Stimulated activated CD4-positive, alpha-beta T cell treated with anti-CD3 and anti-CD28 coated beads, Interleukin-15, amount 100 ng/mL, for 24 hours (primary cell): ENCODE results near the gene VAPB.
A peak's percentile ranks its signal among the peaks of the same experiment; 100 is the strongest.

Experiments
- DNase-seq: peaks from one replicate; pipeline ENCODE4 v3.0.0-alpha.2; 2020

Gene VAPB

DNA sequence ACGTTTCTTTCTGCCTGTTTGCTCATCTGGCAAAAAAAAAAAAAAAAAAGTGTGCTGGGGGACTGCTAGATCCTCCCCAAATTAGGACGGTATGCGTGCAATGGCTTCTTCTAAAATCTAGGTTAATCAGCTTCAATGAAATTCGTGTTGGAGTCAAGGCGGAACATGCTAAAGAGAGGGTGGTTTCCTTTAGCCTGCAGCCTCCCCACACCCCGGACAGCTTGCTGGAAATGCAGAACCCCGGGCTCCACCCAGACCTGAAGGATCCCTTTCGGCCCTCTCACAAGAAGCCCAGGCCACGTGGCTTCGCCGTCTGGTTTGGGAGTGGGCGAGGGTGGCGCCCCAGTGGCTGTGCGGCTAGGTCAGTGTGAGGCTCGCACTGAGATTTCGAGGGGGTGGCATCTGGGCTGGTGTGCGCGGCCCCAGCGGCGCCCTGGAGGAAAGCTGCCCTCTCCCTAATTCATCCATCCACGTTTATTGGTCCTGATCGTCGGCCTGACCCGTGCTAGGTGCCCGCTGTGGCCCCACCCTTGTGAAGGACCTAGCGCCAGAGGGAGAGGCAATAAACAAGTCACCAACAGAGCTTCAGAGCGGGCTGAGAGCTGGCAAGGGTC lies 77.2 kb downstream of the VAPB start:
- DNase-seq: no peak

DNA sequence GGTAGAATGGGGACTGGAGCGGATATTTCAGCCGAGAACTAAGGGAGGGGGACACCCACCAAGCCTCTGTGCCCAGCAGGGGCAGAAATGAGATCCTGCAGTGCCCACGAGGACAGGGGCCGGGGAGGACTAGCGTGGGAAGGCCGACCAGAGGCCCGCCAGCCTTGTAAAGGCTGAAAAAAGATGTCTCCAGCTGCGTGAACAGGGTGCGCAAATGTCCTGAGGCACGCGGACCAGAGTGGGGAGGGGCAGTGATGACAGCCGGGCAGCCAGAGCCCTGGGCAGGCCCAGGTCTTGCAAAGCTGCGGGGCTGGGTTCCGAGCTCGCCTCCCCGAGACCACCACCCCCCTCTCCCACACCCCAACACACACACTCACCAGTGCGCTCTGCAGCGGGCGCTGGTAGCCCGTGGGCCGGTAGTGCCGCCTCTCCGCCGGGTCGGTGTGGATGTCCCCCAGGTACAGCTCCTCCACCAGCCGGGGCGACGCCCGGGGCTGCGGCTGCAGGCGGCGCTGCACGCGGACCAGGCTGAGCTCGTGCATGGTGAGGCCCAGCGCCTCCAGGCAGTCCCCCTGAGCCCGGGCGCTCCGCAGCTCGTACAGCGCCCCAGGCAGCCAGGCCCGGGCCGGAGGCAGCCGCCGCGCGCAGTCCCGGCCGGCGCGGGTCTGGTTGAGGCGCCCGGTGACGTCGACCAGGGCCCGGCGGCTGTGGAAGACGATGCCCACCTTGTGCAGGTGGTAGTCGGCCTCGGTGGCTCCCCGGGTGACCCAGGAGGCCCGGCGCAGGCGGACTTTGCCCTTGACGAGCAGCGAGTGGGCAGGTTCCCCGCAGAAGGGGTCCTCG lies 77.9 kb downstream of the VAPB start:
- no peak for DNase-seq

DNA sequence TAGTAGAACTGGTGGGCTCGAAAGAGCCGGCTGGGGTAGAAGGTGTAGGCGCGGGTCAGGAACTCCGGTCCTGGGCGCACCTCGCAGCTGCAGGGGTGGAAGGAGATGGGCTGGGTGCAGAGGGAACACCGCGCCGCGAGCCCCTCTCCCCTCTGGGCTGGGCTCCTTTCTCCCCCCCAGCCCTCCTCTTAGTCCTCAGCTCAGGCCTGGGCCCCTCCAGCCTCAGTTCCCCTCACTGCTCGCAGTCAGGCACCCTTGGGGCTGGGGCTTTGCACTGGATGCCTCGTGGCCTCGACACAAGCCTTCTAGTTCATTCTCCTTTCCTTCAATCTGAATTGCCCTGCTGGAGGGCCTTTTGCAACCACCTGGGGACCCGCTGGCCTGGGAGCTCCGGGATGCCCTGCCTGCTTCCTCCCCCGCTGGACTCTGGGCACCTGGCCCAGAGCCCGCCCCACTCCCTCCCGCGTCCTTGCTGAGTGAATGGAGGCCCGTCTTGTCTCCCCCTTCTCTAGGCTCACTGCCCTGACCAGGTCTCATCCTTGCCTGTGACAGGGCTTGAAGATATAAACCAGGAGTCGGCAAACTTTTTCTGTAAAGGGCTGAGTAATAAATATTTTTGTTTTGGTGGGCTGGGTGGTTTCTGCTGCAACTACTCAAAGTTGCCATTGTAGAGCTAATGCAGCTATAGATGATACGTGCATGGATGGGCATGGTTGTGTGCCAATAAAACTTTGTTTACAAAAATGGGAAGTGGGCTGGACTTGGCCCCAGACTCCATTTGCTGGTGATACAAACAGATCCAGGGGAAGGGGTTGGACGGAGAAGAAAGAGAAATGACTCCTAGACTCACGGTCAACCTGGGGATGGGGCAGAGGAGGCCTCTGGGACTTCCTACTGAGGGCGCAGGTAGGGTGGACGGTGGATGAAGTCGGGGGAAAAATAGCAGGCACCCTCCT lies 78.8 kb downstream of the VAPB start:
- no peak for DNase-seq

DNA sequence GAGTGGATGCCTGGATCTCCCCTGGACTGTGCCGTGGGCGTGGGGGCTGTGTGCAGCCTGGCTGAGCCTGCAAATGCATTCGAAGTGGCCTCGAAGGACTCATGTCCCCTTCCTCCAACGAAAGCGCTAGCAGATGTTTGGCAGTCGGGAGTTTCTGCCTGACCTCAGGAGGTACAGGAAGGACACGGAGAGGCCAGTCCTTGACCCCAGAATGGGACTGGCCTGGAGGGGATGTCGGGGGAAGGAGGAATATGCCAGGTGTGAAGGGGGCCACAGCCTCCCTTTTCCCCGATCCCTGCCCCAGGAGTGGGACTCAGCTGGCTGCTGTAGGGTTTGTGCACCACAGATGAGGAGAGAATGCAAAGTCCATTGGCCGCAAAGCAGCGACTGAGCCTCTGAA lies 80.6 kb downstream of the VAPB start:
- DNase-seq: no peak

DNA sequence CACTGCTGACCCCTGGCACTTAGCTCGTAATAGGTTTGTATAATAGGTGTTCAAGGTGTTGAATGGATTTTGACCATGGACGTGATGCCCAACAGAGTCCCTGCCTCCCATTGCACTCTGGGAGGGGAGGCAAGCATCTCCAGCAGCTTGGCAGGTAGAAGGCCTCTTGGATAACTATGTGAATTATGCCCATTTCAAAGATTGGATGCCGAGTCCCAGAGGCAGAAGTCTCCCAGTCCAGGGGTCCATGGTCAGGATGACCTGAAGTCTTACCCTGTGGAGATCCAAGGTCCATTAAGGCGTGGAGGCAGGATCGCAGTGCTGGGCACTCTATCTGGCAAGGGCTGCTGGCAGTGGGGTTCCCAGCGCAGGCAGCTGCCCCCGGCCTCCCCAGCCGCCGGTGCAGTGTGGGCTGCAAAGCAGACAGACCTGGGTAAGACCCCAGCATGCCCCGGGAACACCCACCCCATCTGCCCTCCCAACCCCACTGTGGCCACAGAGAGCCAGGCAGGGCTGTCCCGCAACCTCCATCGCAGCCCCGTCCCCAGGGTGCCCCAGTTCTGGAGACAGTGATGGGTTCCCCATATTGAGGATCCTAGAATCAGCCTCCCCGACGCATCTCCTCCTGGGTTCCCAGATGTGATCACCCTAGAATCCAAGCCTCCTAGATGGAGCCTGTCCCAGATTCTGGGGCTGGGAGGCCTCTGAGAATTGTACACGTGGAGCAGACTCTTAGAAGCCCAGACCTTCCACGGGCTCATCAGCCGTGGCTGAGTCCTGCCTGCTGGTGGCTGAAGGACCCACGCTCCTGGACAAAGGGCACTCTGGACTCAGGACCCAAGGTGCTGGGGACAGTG lies 81.5 kb downstream of the VAPB start:
- no peak for DNase-seq

DNA sequence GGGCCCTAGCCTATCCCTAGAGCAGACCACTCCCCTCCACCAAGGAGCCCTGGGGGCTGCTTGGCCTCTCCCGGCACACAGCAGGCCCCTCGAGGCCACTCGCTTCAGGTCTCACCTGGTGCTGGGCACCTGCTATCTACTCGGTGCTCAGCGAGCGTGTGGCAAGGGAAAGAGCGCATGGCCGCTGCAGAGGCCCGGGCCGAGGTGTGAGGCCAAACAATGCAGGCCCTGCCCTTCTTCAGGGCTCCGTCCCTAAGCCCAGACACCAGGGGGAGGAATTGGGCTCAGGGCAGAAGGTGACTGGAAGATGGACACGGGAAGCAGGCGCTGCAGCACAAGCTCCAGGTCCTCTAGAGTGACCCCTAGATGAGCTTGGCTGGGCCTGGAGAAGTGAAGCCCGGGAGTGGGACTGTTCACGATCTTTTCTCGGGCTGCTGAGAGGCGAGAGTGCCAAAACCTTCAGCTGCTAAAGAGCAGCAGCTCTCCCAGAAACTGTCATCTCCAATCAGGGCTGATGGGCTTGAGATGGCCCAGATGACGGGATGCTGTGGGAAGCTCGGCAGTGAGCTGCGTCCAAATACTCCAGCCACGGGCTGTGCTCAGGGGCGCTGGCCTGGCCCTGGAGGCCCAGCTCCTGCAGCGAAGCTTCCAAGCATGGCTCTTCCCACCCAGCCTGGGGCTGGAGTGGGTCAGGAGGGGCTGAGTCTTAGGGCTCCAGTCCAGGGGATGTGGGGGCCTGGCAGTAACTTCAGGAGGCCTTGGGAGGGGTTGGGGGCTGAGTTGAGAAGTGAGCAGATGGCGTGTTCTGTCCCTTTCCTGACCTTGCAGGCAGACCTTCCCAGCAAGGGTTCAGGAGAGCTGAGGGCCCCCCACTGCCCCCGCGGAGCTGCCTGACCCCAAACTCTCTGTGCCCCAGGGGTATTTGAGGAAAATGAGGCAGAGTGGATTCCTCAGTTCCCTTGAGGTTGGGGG lies 82.5 kb downstream of the VAPB start:
- DNase-seq: no peak

DNA sequence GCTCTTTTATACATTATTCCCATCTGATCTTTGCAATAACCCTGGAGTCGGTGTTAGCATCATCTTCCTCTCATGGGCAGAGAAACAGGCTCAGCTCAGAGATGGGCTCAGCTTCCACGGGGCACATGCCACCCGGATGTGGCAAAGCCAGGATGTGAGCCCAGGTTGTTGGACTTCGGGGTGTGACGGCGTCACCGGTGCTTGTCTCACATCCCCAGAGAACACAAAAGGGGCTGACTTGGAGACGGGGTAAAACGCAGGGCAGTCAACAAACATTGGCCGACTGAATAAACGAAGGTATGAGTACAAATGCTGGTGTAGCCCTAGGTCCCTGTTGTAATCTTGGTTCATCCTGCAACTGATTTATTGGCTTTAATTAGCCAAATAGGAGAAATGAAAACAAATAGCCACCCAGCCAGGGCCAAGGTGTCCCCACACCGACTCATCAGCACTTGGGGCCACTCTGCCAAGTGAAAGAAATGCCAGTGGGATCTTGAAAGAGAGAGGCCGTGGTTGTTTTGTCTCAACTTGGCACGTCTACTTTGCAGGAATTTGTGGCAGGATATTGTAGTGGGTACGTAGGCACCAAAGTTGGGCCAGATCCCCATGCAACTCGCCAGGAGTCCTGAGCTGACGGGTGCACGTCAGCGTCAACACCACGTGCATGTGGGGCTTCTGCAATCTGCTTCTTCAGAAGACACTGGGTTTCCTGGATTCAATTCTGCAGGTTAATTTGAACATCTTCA lies 83.4 kb downstream of the VAPB start:
- DNase-seq: no peak

DNA sequence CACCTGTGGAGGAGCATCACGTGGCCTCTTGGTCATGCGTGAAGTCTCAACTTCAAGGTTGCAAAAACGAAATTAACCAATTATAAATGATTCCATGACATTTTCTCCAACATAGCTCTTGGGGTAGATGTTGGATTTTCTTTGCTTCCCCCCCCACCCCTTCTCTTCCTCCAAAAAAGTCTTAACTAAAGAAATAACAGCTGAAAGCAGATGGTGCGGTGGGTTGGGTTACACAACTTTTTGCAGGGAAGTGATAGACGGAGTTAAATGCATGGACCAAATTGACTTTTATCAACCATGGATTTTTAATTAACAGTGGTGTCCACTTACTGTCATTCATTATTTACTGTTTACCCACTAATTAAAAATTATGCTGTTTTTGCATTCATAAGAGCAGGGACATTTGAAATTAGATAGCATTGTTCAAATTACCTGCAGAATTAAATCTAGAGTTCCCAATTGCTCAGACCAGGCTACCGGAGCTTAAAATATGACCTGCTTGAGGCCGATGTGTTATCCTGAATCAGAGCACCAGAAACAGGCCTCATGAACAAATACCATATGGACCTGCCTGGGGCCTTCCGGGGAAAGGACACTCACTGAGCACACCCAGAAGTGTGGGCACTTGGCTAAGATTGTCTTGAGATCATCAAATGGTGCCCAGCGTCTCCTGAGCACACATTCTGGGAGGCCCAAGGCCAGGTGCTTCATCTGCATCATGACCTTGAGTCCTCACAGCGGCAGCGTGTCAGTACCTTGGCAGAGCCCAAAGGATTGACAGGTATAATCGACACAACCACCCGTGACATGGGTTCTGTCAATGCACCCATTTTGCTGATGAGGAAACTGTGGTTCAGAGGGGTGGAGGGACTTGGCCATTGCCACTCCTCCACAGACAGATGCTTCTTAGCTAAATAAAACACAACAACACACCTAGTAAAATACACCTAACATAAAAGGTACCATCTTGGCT lies 84.7 kb downstream of the VAPB start:
- DNase-seq: no peak

DNA sequence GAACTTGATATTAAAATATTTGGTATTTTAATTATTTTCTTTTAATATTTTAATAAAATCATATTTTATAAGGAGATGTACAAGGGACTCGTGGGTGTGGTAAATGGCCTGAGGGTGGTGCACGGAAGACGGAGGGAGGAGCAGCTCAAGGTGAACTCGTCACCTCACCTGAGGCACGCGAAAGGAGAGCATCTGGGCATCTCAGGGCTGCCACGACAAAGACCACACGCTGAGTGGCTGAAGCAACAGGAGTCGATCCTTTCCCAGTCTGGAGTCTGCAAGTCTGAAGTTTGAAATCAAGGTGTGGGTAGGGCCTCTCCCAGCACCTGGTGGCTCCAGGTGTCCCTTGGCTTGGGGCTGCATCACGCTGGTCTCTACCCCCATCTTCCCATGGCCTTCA lies 86.4 kb downstream of the VAPB start:
- no peak for DNase-seq

DNA sequence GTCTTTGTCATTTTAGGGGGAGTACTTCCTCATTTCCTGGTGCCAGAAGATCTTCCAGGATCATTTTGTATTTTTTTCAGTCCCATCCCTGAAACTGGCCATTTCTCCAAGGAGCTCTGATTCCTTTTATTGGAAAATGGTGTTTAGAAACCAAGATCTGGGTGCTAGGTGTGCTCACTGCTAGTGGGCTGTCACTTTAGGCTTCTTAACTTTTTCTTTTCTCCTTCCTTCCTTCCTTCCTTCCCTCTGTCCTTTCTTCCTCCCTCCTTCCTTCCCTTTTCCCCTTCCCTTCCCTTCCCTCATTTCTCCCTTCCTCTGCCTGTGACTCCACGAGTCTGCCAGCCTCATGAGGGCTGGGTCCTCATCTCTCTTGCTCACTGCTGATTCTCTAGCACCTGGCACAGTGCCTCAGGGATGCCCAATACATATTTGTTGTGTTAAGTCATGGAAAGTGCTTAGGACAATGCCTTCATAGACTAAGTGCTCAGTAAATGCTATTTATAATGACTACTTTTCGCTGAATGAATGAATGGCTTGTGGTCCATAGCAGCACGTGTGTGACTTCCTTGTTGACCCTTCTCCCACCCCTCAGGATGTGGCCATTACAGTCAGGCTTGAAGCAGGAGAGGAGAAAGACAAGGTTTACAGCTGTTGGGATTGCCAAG lies 89.2 kb downstream of the VAPB start:
- no peak for DNase-seq

DNA sequence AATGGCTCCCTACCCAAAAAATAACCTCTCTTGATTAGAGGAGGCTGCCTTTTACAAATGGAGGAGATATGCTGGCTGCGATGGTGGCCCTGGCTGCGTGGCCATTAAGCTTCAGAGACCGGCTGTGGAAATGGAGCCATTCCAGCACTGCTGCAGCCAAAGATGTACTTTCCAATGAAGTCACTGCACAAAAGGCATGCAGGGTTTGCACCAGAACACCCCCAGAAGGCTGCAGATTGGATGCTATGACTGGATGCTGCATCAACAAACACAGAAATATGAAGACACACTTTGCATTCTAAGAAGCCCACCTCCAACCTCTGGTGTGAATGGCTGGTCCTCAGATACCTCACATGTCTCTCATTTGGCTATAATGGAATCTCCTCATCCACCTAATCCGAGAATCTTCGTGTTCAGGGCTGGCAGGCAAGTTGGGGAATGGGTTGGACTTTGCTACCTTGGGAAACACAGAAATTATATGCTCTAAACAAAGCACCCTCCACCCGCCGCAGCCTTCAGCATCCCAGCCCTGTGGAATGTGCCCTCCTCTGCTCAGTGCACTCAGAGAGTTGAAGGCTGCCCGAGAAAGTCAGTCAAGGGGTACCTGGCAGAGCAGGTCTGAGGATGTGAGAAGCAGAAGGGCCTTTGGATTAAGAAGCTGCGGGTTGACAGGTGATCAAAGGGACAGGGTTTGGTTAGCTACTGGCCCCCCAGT lies 90.9 kb downstream of the VAPB start:
- DNase-seq: no peak

DNA sequence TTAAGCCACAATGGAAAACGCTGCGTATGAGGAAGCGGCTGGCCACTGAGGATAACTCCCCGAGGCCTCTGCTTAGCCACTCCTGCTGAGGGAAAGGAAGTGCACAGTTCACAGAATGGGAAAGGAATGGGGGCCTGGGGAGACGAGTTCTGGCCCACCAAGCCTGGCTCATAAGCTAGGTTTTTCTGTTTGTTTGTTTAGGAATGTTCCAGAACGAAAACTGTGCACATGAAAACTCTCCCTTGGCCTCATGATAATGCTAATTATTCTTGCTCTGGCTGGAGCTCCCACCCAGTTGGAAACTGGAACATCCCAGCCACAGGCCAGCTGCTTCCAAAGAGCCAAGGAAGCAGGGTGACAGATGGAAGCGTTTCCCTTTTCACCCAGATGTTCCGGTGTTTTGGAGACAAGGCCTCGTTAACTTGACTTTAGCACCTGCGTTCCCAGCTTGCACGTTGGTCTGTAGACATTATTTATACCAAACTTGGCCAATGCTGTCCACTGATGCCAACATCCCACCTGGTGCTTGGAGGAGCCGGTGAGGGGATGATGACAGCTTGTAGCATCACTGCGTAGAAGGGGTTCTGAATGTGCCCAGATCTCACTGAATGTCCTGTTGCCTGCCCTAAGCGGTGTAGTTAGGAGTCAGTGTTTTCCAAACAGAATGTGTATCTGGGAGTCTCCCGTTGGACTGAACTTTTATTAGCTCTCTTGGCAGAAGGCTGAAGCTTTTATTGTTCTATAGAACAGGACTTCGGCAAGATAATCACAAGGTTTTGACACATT lies 91.7 kb downstream of the VAPB start:
- DNase-seq: no peak

DNA sequence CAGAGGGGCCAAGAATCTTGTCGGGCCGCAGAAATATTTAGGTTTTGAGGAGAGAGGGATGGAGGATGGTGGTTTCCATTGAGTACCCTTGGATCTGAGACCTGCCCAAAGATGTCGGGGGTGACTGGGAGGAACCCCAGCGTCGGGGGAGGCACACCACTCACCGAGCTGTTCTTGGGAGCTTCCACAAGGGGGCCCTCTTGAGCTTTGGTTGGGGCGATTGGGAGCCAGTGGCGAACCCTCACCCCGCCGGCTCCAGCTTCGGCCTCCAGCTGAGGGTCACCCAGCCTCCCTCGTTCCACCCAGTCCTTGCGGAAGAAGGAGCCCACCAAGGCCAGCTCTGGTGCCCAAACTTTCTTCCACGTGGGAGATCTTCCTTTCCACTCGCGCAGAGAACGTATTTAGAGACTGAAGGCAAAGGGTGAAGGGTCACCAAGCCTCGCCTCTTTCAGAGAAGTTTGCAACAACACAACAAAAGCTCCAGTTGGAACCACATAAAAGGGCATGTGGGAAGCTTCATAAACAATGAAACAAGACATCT lies 92.5 kb downstream of the VAPB start:
- peak; percentile 77 for DNase-seq

DNA sequence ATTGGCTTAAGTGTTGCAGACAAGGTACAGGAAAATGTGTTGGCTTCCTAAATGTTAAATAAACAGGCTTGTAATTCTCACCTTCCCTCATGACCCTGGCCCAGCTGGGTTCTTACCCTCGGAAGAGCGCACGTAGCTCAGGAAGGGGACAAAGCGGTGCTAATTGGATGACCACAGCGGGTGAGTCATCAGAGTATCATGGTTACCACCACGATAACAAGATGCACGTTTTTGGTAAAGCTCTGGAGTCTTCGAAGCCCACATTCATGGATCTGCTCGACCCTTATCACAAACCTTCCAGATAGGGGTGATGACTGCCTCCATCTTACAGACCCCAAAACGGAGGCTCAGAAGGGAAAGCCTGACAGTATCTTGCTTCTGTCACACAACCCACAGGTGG lies 93.4 kb downstream of the VAPB start:
- DNase-seq: no peak

DNA sequence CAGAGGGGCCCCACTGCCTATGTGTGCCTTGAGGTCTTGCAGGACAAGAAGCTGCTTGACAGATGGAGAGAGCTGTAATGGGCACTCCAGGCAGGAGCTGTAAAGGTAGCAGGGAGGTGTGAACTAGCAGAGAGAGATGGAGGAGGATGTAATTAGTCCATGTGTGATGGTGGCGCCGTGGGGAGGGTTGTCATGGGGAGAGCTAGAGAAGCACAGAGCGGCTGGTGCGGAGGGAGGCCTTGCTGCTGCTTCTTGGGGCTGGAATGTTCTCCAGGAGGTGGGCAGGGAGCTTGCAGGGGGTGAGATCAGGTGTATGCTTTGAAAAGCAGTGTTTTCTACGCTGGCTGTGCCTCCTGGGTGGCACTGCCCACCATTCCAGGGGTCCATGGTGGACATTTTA lies 94.0 kb downstream of the VAPB start:
- no peak for DNase-seq

DNA sequence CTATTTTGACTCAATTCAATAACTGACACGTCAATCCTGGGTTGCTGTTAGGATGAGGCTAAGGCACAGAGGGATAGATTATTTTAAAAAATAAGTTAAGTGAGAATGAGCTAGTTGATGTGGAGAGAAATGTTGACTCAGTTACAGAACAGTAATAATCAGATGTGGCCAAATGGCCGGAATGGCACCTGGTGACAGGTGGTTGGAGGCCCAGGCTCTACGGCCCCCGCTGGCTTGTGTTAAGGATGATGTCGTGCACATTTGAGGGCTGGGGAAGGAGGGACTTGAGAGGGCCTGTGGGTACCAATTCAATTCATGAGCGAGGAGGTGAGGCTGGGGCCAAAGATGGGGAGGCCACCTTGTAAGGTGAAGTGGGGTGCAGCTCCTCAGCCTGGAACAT lies 94.4 kb downstream of the VAPB start:
- no peak for DNase-seq

DNA sequence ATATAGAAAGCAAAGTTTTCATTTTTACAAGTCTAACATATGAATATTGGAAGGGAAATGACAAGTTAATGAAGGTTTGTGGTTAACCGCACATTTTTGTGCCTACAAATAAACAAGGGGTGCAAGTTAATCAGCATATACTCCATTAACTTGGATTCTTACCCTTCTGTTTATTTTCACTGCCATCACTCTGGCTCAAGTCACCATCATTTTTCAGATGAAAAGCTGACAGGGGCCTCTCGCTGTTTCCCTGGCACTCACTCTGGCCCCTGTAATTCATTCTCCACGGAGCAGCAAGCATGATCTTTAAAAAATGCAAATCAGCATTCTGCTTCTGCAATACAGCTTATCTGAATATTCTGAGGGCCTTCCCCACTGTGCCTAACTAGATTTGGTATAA lies 96.4 kb downstream of the VAPB start:
- no peak for DNase-seq
